C4-2B (cell line): Measurements from ENCODE around the gene MTG2.

Experiments
- ZFX ChIP-seq: fragments of 450-650 bp; IDR thresholded peaks from 2 replicates; pipeline ENCODE4 v1.6.1; 2017
- TF ChIP-seq, protein P1 (sequence below): fragments of 450-650 bp; conservative IDR thresholded peaks from 2 replicates; pipeline ENCODE4 v1.5.1; 2017; ENCODE audit warnings: mild to moderate bottlenecking

DNA sequence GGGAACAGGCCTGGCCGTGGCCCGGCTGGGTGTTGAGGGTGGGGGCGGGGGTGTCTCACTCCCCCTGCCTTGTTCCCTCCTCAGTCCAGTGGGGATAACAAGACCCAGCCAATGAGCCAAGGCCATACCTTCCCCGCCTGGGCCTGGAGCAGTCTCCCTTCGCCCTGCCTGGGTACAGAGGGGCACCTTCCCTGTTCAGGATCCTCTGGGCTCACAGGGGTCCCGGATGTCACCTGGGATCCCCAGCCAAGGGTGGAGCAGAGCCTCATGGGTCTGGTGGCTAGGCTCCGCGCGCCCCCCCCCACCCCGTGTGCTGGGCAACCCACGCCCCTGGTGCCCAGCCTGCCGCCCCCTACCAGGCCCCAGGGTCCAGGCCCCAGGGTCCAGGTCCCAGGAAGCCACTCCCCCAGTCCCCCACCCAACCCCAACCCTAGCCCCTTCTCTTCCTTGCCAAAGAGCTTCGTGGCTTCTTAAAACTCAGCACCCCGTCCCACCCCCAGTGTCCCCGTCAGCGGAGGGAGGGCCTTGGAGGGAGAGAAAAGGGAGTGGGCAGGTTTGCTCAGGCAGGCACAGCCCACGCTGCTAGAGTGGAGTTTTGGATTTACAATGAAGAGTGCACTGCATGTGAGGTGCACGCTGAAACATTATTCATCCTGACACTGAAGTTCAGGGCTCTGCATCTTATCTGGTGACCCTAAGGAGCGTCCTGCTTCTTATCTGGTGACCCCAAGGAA, 25.4 kb downstream of the MTG2 start:
- TF ChIP-seq, protein P1, sequence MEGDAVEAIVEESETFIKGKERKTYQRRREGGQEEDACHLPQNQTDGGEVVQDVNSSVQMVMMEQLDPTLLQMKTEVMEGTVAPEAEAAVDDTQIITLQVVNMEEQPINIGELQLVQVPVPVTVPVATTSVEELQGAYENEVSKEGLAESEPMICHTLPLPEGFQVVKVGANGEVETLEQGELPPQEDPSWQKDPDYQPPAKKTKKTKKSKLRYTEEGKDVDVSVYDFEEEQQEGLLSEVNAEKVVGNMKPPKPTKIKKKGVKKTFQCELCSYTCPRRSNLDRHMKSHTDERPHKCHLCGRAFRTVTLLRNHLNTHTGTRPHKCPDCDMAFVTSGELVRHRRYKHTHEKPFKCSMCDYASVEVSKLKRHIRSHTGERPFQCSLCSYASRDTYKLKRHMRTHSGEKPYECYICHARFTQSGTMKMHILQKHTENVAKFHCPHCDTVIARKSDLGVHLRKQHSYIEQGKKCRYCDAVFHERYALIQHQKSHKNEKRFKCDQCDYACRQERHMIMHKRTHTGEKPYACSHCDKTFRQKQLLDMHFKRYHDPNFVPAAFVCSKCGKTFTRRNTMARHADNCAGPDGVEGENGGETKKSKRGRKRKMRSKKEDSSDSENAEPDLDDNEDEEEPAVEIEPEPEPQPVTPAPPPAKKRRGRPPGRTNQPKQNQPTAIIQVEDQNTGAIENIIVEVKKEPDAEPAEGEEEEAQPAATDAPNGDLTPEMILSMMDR = no peak
- TF ChIP-seq ZFX = no peak
